AG09309 (cell line): Measurements from ENCODE around the gene CBR4.

Source experiments
- DNase-seq: peaks from one replicate; pipeline ENCODE4 v3.0.0-alpha.2; 2010; ENCODE audit warnings: low read depth
- H3K4me3 ChIP-seq: 2 replicates; pipeline ENCODE4 v1.5.1; 2011; ENCODE audit warnings: mild to moderate bottlenecking, low read depth, low read length, moderate library complexity; ENCODE audit not compliant: control insufficient read depth
- TF ChIP-seq, protein P1 (sequence below): IDR thresholded peaks from 2 replicates; pipeline ENCODE4 v1.5.1; 2011; ENCODE audit warnings: mild to moderate bottlenecking, low read depth, low read length, inconsistent platforms; ENCODE audit not compliant: insufficient read depth, control insufficient read depth; ENCODE audit errors: missing control alignments

Gene CBR4

DNA sequence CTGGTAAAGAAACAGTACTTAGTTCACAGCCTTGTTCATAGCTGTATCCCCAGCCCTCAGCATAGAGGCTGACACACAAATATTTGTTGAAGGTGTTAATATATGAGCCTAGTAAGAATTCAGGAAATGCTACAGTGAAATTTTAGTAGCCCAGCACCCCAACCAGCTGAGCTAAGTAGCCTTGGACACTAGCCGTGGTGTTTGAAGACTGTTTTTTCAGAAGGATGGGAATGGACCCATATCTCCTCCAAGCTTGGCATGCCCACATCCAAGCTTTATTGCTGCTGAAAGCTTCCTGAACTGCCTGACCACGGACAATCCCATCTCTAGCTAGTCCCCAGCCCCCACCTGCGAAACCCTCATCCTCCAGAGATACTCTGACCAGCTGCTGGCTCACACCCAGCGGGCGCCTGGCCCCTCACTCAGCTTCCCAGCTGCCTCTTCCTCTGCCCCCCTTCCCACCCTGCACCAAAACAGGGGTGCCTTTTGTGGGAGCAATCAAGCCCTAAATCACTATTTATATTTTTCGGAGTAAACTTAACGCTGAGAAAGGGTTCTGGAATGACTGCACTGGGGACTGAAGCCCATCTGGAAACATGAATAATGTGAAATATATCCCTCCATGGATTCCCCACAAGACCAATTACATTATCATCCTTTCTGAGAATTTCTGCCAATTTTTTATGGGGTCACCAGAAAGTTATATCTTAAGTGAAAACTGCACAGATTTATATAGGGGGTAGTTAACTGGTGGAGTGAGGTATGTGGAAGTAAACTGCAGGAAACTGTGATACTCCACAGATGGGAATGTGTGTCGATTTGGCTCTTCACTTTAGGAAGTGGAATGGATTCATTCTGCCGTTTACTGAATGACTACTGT lies 41.1 kb upstream of the CBR4 start:
- no peak overlapping the region for H3K4me3 ChIP-seq
- TF ChIP-seq, protein P1, sequence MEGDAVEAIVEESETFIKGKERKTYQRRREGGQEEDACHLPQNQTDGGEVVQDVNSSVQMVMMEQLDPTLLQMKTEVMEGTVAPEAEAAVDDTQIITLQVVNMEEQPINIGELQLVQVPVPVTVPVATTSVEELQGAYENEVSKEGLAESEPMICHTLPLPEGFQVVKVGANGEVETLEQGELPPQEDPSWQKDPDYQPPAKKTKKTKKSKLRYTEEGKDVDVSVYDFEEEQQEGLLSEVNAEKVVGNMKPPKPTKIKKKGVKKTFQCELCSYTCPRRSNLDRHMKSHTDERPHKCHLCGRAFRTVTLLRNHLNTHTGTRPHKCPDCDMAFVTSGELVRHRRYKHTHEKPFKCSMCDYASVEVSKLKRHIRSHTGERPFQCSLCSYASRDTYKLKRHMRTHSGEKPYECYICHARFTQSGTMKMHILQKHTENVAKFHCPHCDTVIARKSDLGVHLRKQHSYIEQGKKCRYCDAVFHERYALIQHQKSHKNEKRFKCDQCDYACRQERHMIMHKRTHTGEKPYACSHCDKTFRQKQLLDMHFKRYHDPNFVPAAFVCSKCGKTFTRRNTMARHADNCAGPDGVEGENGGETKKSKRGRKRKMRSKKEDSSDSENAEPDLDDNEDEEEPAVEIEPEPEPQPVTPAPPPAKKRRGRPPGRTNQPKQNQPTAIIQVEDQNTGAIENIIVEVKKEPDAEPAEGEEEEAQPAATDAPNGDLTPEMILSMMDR: no peak
- DNase-seq: no peak

DNA sequence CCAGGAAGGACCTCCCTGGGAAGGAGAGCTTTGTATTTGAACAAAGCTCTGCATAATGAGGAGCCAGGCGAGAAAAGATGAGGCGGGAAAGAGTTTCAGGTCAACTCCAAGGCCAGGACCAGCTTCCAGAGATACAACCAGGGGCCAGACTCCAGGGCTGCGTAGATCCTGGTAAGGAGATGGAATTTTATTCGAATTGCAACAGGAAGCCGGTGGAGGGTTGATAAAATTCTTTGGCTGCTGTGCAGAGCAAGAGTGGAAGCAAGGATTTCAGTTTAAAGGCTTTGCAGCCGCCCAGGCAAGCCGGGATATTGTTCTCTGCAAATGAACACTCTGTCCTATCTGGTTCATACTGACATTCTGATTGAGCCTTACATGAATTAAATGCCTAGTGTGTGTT lies 40.2 kb upstream of the CBR4 start:
- H3K4me3 ChIP-seq: no peak overlapping the region
- TF ChIP-seq, protein P1: no peak
- no peak for DNase-seq

- no peak for DNase-seq
Measured at GRCh38 chr4:169048868-169049414, 38.9 kb upstream of the CBR4 start.

DNA sequence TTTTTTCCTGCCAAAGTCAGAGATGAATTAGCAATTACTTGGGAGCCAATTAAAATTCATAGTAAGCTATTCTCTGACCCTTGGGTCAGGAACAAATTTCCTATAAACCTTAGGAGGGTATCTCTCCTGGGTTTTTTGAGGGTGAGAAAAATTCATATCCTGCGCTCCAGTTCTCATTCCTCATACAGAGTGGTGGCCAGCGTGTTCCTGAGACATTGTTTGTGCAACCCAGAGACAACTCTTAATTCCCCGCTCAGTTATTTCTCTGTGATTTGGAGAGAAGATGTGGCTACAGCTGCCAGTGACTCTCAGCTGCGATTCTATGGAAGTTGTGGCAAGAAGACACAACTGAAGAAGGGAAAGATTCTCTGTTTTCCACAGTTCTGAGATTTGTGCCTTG lies 37.9 kb upstream of the CBR4 start:
- no peak for DNase-seq
- H3K4me3 ChIP-seq: no peak overlapping the region
- TF ChIP-seq, protein P1: no peak

More at GRCh38 chr4:169048868-169049414, 38.9 kb upstream of the CBR4 start:
- TF ChIP-seq, protein P1: no peak
- H3K4me3 ChIP-seq: no peak overlapping the region

GRCh38 chr4:169045862-169046584 lies 36.0 kb upstream of the CBR4 start:
- TF ChIP-seq, protein P1: peak; percentile 14
- no peak for DNase-seq

DNA sequence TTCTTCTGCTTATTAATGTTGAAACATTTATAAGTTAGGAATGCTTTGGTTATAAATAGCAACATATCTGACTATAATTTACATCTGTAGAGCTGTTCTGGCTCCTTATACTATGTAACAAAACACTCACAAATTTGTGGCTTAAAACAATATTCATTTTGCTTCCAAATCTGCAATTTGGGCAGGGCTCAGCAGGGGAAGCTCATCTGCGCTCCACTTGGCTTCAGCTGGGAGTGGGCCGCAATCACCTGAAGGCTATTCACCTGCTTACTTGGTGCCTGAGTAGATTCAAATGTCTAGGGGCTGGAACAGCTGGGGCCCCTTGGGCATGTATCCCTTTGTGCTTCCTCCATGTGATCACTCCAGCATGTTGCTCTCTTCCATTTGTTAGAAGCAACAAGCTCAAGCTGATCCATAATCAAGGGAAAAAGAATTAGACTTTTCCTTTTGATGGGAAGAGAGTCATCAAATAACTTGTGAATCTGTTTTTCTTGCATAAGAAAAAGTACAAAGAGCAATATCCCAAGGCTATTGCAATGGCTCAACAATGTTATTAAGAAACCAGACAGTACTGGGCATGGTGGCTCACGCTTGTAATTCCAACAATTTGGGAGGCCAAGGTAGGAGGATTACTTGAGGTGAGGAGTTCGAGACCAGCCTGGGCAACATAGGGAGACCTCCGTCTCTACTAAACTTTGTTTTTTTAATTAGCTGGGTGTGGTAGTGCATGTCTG lies 34.8 kb upstream of the CBR4 start:
- TF ChIP-seq, protein P1: no peak
- no peak for DNase-seq
- H3K4me3 ChIP-seq: no peak overlapping the region

More at GRCh38 chr4:169045862-169046584, 36.0 kb upstream of the CBR4 start:
- no peak overlapping the region for H3K4me3 ChIP-seq
